HepG2 (cell line): Measurements from ENCODE around the gene HUNK. TPM values are rescaled to one million over a fixed set of nuclear protein-coding genes. Genes with fewer than 3 reads are reported as not detected.
"Not testable (repeated sequence)": the region's sequence is repeated elsewhere in the genome, so short reads cannot be mapped to it uniquely, and the experiment has no call there.

Experiments used
- ATAC-seq: fragments of 200-7000 bp; cut with Tn5 transposase; 3 replicates; pipeline ENCODE4 v1.9.1; 2020; ENCODE audit warnings: mild to moderate bottlenecking, moderate library complexity
- BruUV-seq: library from RNA; stranded (reverse); fragments of 400-500 nt; replicated peaks from 2 replicates; lab custom pipeline; 2021; lab: Mats Ljungman, UMichigan
- CTCF ChIA-PET: fragments of 300-600 bp; formaldehyde crosslinking; extraction: SDS; loops from one replicate; lab custom pipeline; 2021; ENCODE audit warnings: low total read pairs, inconsistent platforms, low intra/inter-chr PET ratio; lab: Yijun Ruan, JAX
- POLR2A ChIA-PET: fragments of 350-600 bp; sonication (Branson Sonifier 250); formaldehyde crosslinking; loops from one replicate; lab custom pipeline; 2020; ENCODE audit warnings: antibody characterized with exemption, inconsistent platforms; lab: Yijun Ruan, JAX
- DNase-seq: peaks from one replicate; pipeline ENCODE4 v3.0.0-alpha.2; 2015; ENCODE audit warnings: low spot score
- FAIRE-seq: peaks from 3 replicates; lab custom pipeline; 2011; peaks lifted over from hg19 to GRCh38; lab: Jason Lieb, UNC
- H2AFZ ChIP-seq: one replicate; pipeline ENCODE4 v1.6.1; 2011; ENCODE audit warnings: low read length, inconsistent platforms
- H3K27ac ChIP-seq: fragments of 300-600 bp; 3 replicates; pipeline ENCODE4 v1.8.0; 2011; ENCODE audit warnings: mixed run types, mild to moderate bottlenecking, mixed read lengths, low read length, inconsistent platforms; ENCODE audit not compliant: insufficient read depth; ENCODE audit errors: extremely low read length
- H3K27me3 ChIP-seq, 2 experiments: fragments of 200-600 bp in 1 of 2; 2 replicates in 1 of 2; 3 replicates in 1 of 2; pipeline versions ENCODE4 v1.6.0 to v1.8.0; 2011; ENCODE audit warnings: low read length in 2 of 2, mild to moderate bottlenecking in 2 of 2, moderate library complexity in 2 of 2, inconsistent platforms in 1 of 2; ENCODE audit not compliant: insufficient read depth in 2 of 2, control insufficient read depth in 1 of 2
- H3K36me3 ChIP-seq, 2 experiments: fragments of 200-600 bp in 1 of 2; replicated peaks in 1 of 2; 2 replicates in 1 of 2; 3 replicates in 1 of 2; pipeline versions ENCODE4 v1.5.1 to v1.8.0; 2011; ENCODE audit warnings: low read length in 2 of 2, inconsistent platforms in 1 of 2; ENCODE audit not compliant: insufficient read depth in 2 of 2, control insufficient read depth in 1 of 2
- H3K4me1 ChIP-seq: 2 replicates; pipeline ENCODE4 v1.5.1; 2012; ENCODE audit warnings: low read length, inconsistent platforms; ENCODE audit not compliant: insufficient read depth
- H3K4me2 ChIP-seq: 2 replicates; pipeline ENCODE4 v1.6.0; 2011; ENCODE audit warnings: low read depth, low read length, inconsistent platforms
- H3K4me3 ChIP-seq, 3 experiments: fragments of 200-600 bp in 1 of 3; sonication (generic), shearing (Covaris generic) in 1 of 3; replicated peaks in 1 of 3; 2 replicates each; pipeline ENCODE4 v1.5.1; 2011 to 2016; ENCODE audit warnings: low read length in 3 of 3, inconsistent platforms in 2 of 3, low read depth in 2 of 3, mild to moderate bottlenecking in 2 of 3, control low read depth in 1 of 3, mixed read lengths in 1 of 3; ENCODE audit not compliant: insufficient read depth in 1 of 3
- H3K79me2 ChIP-seq: one replicate; pipeline ENCODE4 v1.6.1; 2011; ENCODE audit warnings: low read length, inconsistent platforms; ENCODE audit not compliant: insufficient read depth
- H3K9ac ChIP-seq: 2 replicates; pipeline ENCODE4 v1.6.0; 2011; ENCODE audit warnings: mild to moderate bottlenecking, low read depth, low read length, inconsistent platforms; ENCODE audit not compliant: insufficient read depth
- H3K9me3 ChIP-seq: 2 replicates; pipeline ENCODE4 v1.5.1; 2012; ENCODE audit warnings: mild to moderate bottlenecking, low read length
- H4K20me1 ChIP-seq: 2 replicates; pipeline ENCODE4 v1.6.0; 2011; ENCODE audit warnings: inconsistent platforms, mild to moderate bottlenecking, low read length, moderate library complexity; ENCODE audit not compliant: insufficient read depth
- ATF5 ChIP-seq: sonication (generic); formaldehyde crosslinking; IDR thresholded peaks from 2 replicates; pipeline ENCODE4 v1.4.0; 2020; ENCODE audit warnings: mild to moderate bottlenecking, low read depth, missing genetic modification reagents
- ELF4 ChIP-seq: sonication (generic); formaldehyde crosslinking; IDR thresholded peaks from 2 replicates; pipeline ENCODE4 v1.5.0; 2020; ENCODE audit warnings: missing genetic modification reagents, mild to moderate bottlenecking, moderate library complexity, borderline replicate concordance
- HOXA5 ChIP-seq: sonication (generic); formaldehyde crosslinking; IDR thresholded peaks from 2 replicates; pipeline ENCODE4 v1.4.0; 2020; ENCODE audit warnings: missing genetic modification reagents
- IRF1 ChIP-seq: sonication (generic); formaldehyde crosslinking; IDR thresholded peaks from 2 replicates; pipeline ENCODE4 v1.4.0; 2020; ENCODE audit warnings: low read depth, mild to moderate bottlenecking, missing genetic modification reagents
- KLF16 ChIP-seq, 2 experiments: sonication (generic) in 1 of 2; formaldehyde crosslinking in 1 of 2; IDR thresholded peaks; 2 replicates each; pipeline versions ENCODE4 v1.6.1 to v1.8.0; 2016 to 2023; ENCODE audit warnings: missing genetic modification reagents in 2 of 2, missing compliant biosample characterization in 1 of 2
- NFKBIZ ChIP-seq: IDR thresholded peaks from 2 replicates; pipeline ENCODE4 v1.6.1; 2018; ENCODE audit warnings: missing genetic modification reagents, missing compliant biosample characterization
- PREB ChIP-seq: sonication (generic); formaldehyde crosslinking; IDR thresholded peaks from 2 replicates; pipeline ENCODE4 v1.4.0; 2020; ENCODE audit warnings: missing genetic modification reagents
- RNF2 ChIP-seq: fragments of 450-650 bp; conservative IDR thresholded peaks from 2 replicates; pipeline ENCODE4 v1.6.1; 2016; ENCODE audit warnings: low read depth
- SALL1 ChIP-seq: sonication (generic); formaldehyde crosslinking; IDR thresholded peaks from 2 replicates; pipeline ENCODE4 v1.8.0; 2022; ENCODE audit warnings: mild to moderate bottlenecking, missing genetic modification reagents
- TBX3 ChIP-seq: fragments of 450-650 bp; IDR thresholded peaks from 2 replicates; pipeline ENCODE4 v1.6.1; 2017; ENCODE audit warnings: antibody characterized with exemption, mild to moderate bottlenecking, inconsistent platforms, borderline replicate concordance
- TFAP4 ChIP-seq: sonication (generic); IDR thresholded peaks from 2 replicates; pipeline ENCODE4 v1.6.1; 2016; ENCODE audit warnings: low read depth, borderline replicate concordance
- ZNF501 ChIP-seq: sonication (generic); formaldehyde crosslinking; IDR thresholded peaks from 2 replicates; pipeline ENCODE4 v1.5.1; 2020; ENCODE audit warnings: mild to moderate bottlenecking, moderate library complexity, missing genetic modification reagents
- ZNF543 ChIP-seq: sonication (generic); formaldehyde crosslinking; IDR thresholded peaks from 2 replicates; pipeline ENCODE4 v1.4.0; 2020; ENCODE audit warnings: mild to moderate bottlenecking, missing genetic modification reagents
- ZNF570 ChIP-seq: sonication (generic); formaldehyde crosslinking; IDR thresholded peaks from 2 replicates; pipeline ENCODE4 v1.4.0; 2020; ENCODE audit warnings: mild to moderate bottlenecking, missing genetic modification reagents, borderline replicate concordance
- ZNF773 ChIP-seq: sonication (generic); formaldehyde crosslinking; IDR thresholded peaks from 2 replicates; pipeline ENCODE4 v1.4.0; 2020; ENCODE audit warnings: missing genetic modification reagents, borderline replicate concordance
- ZNF792 ChIP-seq: IDR thresholded peaks from 2 replicates; pipeline ENCODE4 v1.6.1; 2016
- WGBS: methylation state at CpG from one replicate; pipeline ENCODE4 v1.1.6; 2017; ENCODE audit warnings: low lambda C conversion rate; 5-methylcytosine and 5-hydroxymethylcytosine counted together
- in situ Hi-C: cut with HindIII; loops from 2 replicates; pipeline ENCODE4 v1.10.0; 2017; ENCODE audit warnings: low pct_unique_long_range_greater_than_20kb; ENCODE audit not compliant: extremely low pct_ligation_motif_present
- intact Hi-C: fragments of 100-400 bp; cut with micrococcal nuclease; formaldehyde crosslinking; loops from one replicate; pipeline ENCODE4 v1.10.0; 2022; ENCODE audit not compliant: unreplicated experiment
- polyA plus RNA-seq, 8 experiments: library from polyadenylated mRNA; depleted of rRNA in 3 of 8; stranded (reverse) in 7 of 8; unstranded in 1 of 8; fragments of >200 nt; fragmentation: Illumina TruSeq in 4 of 8; extraction: Trizol in 4 of 8; gene quantifications; 2 replicates each; pipeline versions ENCODE4 v1.2.1 to v1.2.3, GENCODE V29; 2011 to 2016; ENCODE audit warnings: low read depth in 4 of 8, missing spikeins in 1 of 8, mixed read lengths in 1 of 8; ENCODE audit not compliant: insufficient read depth in 1 of 8
- total RNA-seq, 5 experiments: library from RNA; depleted of rRNA; stranded (reverse); fragments of >200 nt; fragmentation: Illumina TruSeq; extraction: Trizol; gene quantifications; 2 replicates each; pipeline ENCODE4 v1.2.3, GENCODE V29; 2016; ENCODE audit warnings: low read depth in 1 of 5

The HUNK gene
- total and polyA plus RNA-seq, 2 of the 13 experiments (the other 11 are each of a cell fraction or from before 2014, with no cell fraction given) = 1.8 to 1.9 TPM

DNA sequence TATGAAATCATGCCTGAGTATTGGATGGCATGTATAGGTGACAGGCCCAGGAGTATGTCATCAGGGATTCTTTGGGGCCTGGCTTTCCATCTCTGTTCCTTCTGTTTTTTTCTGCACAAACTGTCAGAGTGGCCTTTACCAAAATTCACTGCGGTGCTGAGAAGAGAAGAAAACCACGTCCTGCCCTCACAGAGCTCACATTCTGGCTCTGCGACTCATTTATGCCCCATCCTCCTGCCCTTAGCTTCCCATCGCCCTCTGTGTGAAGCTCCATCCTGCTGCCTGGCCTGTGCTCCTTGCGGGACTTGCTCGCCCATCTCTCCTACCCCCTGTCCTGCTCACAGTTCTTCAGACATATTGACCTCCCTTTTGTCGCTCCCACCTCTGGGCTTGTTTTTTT lies 73.4 kb downstream of the HUNK start:
- CTCF ChIA-PET = no interaction called here
- intact Hi-C loops = no loop called here

DNA sequence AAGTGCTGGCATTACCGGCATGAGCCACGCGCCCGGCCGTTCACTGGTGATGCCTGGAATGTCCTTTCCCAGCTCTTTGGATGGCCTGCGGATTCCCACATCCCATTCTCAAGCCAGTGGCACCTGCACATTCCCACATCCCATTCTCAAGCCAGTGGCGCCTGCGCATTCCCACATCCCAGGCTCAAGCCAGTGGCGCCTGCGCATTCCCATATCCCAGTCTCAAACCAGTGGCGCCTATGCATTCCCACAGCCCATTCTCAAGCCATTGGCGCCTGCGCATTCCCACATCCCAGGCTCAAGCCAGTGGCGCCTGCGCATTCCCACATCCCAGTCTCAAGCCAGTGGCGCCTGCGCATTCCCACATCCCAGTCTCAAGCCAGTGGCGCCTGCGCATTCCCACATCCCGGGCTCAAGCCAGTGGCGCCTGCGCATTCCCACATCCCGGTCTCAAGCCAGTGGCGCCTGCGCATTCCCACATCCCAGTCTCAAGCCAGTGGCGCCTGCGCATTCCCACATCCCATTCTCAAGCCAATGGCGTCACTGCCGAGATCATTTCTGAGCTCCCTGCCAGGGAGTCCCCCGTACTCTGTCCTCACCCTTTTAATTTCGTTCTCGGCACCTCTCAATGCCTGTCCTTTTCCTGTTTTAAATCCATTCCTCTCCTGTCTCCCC lies 74.2 kb downstream of the HUNK start:
- intact Hi-C loops, H3K9ac ChIP-seq, H3K79me2 ChIP-seq, H4K20me1 ChIP-seq, POLR2A ChIA-PET, H3K9me3 ChIP-seq, in situ Hi-C loops, H3K27me3 ChIP-seq, H2AFZ ChIP-seq, DNase-seq, H3K4me2 ChIP-seq, ATAC-seq, CTCF ChIA-PET, H3K27ac ChIP-seq, BruUV-seq, FAIRE-seq, H3K4me3 ChIP-seq: not testable (repeated sequence)
- H3K4me1 ChIP-seq = peaks cover 35% of the 10 kb centered on the region
- H3K36me3 ChIP-seq = peaks cover 3 to 32% of the 10 kb centered on the region in 2 experiments
- 97% methylated on average over 29 of the region's 32 CpGs for WGBS

More for the DNA sequence above, 73.4 kb downstream of the HUNK start:
- H3K27me3 ChIP-seq = no peaks in the 10 kb centered on the region
- H3K9ac ChIP-seq = no peak overlapping the region
- 91% methylated on average over 7 of the region's 7 CpGs for WGBS
- POLR2A ChIA-PET = no interaction called here
- no peak for FAIRE-seq
- TF ChIP-seq SALL1 (CRISPR knock-in tag) = no peak
- no peak for TF ChIP-seq ELF4 (CRISPR knock-in tag)
- TF ChIP-seq HOXA5 (CRISPR knock-in tag) = no peak
- TF ChIP-seq ZNF792 (CRISPR knock-in tag) = no peak
- no peak for TF ChIP-seq TBX3
- no peak for TF ChIP-seq ZNF543 (CRISPR knock-in tag)
- no peak for TF ChIP-seq RNF2
- no peak for TF ChIP-seq TFAP4
- TF ChIP-seq PREB = no peak
- no peak for TF ChIP-seq ATF5 (CRISPR knock-in tag)
- no peak for TF ChIP-seq ZNF501 (CRISPR knock-in tag)
- no peak for TF ChIP-seq IRF1 (CRISPR knock-in tag)
- no peak for TF ChIP-seq ZNF570
- TF ChIP-seq ZNF773 = no peak
- no peak for TF ChIP-seq KLF16 (CRISPR knock-in tag; IDR thresholded peaks at IDR 0.05)
- TF ChIP-seq NFKBIZ (CRISPR knock-in tag) = no peak
- peaks cover 3 to 32% of the 10 kb centered on the region in 2 experiments for H3K36me3 ChIP-seq
- DNase-seq = no peak
- H3K79me2 ChIP-seq = no peaks in the 10 kb centered on the region
- H3K4me2 ChIP-seq = no peak overlapping the region
- in situ Hi-C loops = no loop called here
- ATAC-seq = no peak
- peaks cover 35% of the 10 kb centered on the region for H3K4me1 ChIP-seq
- H4K20me1 ChIP-seq = no peaks in the 10 kb centered on the region
- no TSS peak for BruUV-seq
- H3K4me3 ChIP-seq = no peak overlapping the region
- H2AFZ ChIP-seq = no peak overlapping the region
- no peak overlapping the region for H3K27ac ChIP-seq
- H3K9me3 ChIP-seq = no peaks in the 10 kb centered on the region
